Skeletal muscle cell (primary cell): ENCODE results near the gene CD59.

ENCODE experiments used
- DNase-seq: peaks from one replicate; pipeline ENCODE4 v3.0.0-alpha.2; 2010; ENCODE audit warnings: low read depth
- H3K4me3 ChIP-seq: 2 replicates; pipeline ENCODE4 v1.5.1; 2011; ENCODE audit warnings: low read depth, mild to moderate bottlenecking, control low read depth, low read length, moderate library complexity

The CD59 gene

DNA sequence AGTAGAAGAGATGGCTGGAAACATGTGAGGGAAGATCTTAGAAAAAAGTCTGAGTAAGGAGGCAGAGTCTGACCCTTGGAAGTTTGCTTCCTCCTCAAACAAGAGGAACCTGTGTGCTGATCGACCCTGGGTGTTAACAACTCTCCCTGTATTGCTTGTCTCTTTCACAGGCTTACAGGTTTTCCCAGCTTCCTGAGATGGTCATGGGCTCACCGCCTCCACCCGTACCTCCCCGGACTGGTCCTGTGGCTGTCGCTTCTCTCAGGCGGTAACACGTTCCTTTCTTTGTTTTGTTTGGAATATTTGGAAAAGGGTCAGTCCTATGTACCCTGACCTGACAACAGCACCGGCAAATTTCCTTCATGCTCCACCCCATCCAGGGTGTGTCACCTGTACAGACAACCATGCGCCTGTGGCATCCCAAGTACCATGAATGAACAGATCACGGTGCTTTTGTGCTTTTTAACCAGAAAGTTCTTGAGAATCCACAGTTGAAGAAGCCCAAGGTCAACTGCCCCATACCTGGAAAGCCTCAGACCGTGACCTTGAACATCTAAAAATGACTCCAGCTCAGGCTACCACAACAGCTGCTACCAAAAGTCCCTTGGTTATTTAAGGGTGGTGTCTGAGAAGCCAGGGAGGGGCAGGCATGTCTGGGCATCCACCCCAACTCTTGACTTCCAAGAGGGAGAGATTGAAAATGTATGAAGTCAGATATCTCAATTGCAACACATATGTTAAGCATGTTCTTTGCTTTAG lies 80.2 kb downstream of the CD59 start:
- no peak for DNase-seq
- H3K4me3 ChIP-seq = no peak overlapping the region

DNA sequence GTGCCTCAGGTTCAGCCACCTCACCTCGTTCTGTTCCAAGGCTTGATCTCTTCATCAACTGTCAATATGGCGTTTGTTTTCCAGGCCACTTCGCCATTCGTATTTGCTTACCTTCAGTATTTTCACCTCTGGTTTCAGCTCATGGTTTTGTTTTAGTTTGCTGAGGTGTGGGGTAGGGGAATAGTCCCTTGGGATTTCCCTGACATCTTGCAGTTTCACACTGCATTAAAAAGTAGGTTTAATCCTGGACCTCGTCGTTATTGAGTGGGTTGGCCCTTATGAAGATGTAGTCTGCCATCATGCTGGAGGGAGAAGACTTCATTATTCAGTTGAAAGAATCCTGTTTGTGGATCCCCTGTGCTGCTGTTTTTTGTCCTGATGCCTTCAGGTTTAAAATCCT lies 81.6 kb downstream of the CD59 start:
- no peak overlapping the region for H3K4me3 ChIP-seq
- no peak for DNase-seq
